Measurements from ENCODE around the gene TMEM184B. TPM values are rescaled to one million over a fixed set of nuclear protein-coding genes. Genes with fewer than 3 reads are reported as not detected.

TMEM184B gene
- total and polyA plus RNA-seq, 2 of the 8 experiments (the other 6 are each of a cell fraction or from before 2014, with no cell fraction given): 41.6 to 81.0 TPM

DNA sequence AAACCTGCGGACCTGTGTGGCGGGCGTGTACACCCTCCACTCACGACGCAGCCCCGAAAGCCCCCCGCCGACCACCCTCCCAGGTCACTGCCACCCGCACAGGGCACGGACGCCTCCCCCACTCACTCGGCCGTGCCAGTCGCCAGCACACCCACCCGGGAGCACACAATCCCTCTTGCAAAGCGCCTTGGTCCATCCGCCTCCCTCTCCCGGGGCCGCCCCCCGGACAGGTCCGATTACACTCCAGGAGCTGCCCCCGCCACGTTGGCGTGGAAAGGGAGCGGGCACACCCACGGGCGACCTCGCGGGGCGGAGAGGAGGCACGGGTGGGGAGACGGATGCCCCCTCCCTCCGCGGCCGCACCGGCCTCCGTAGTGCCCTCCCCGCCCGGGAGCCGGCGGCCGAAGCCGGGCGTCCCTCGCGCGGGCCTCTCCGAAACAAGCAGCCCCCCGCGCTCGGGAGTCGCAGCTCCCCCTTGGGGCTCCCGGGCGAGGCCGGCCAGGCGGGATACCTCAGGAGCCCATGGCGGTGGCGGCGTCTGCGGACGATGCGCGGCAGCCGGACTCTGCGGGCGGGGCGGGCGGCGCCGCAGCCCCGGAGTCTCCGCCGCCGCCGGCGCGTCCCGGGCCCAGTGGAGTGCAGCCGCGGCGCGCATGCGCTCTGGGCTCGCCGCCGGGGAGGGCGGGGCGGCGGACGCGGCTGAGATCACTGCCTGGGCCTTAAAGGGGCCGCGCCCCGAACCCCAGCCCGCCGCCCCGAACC is at the start of gene TMEM184B (continued):
- TF ChIP-seq NRF1 (IDR thresholded peaks at IDR 0.05; ENCODE audit: low read depth, low read length): peak; percentile 70
- peak; percentile 80 for TF ChIP-seq PHF8 (conservative IDR thresholded peaks at IDR 0.05; ENCODE audit: low read depth, low read length)
- peak in 1 of 2 experiments; percentile 27; a peak in 1 of 3 replicates for TF ChIP-seq POLR2A (IDR thresholded peaks at IDR 0.05; ENCODE audit: control extremely low read depth in 1 of 2, low read depth in 2 of 2, low read length in 2 of 2)
